MG63 (cell line): ENCODE results near the gene PLAAT1. TPM values are rescaled to one million over a fixed set of nuclear protein-coding genes. Genes with fewer than 3 reads are reported as not detected.

ENCODE experiments used
- DNase-seq: peaks from one replicate; pipeline ENCODE4 v3.0.0-alpha.2; 2020
- H3K27me3 ChIP-seq: fragments of 250-450 bp; sonication (Bioruptor Pico); 2 replicates; pipeline ENCODE4 v1.5.1; 2020; ENCODE audit warnings: mild to moderate bottlenecking, moderate library complexity
- H3K36me3 ChIP-seq: fragments of 250-450 bp; sonication (Bioruptor Pico); 2 replicates; pipeline ENCODE4 v1.5.1; 2020; ENCODE audit warnings: mild to moderate bottlenecking, moderate library complexity
- H3K4me3 ChIP-seq: fragments of 250-450 bp; sonication (Bioruptor Pico); 2 replicates; pipeline ENCODE4 v1.5.1; 2020; ENCODE audit warnings: mild to moderate bottlenecking, moderate library complexity
- H3K9me3 ChIP-seq: fragments of 250-450 bp; sonication (Bioruptor Pico); 2 replicates; pipeline ENCODE4 v1.5.1; 2020; ENCODE audit warnings: mild to moderate bottlenecking, moderate library complexity
- total RNA-seq: library from RNA; depleted of rRNA; stranded (reverse); fragments of >200 nt; shearing (Covaris generic); gene quantifications from 2 replicates; pipeline ENCODE4 v1.2.3, GENCODE V29; 2014; ENCODE audit warnings: low replicate concordance; rRNA removed

PLAAT1 gene
- total RNA-seq, 1 experiment from 2014 or later = 16.7 TPM

- H3K9me3 ChIP-seq = no peaks in the 10 kb centered on the region
- DNase-seq = no peak
- 0 out of 2 replicates have a peak, but pooled peaks cover 2% of the 10 kb centered on the region for H3K27me3 ChIP-seq
- no peaks in the 10 kb centered on the region for H3K36me3 ChIP-seq
- H3K4me3 ChIP-seq = no peak overlapping the region
These were observed 70.1 kb downstream of the PLAAT1 start for GRCh38 chr3:193310914-193311723.

GRCh38 chr3:193313061-193313958 lies 72.3 kb downstream of the PLAAT1 start:
- H3K27me3 ChIP-seq = no peaks in the 10 kb centered on the region
- no peak for DNase-seq
- H3K9me3 ChIP-seq = no peaks in the 10 kb centered on the region
- H3K36me3 ChIP-seq = no peaks in the 10 kb centered on the region
- H3K4me3 ChIP-seq = no peak overlapping the region

GRCh38 chr3:193314161-193314560 lies 73.1 kb downstream of the PLAAT1 start:
- H3K4me3 ChIP-seq = no peak overlapping the region
- H3K36me3 ChIP-seq = no peaks in the 10 kb centered on the region
- no peaks in the 10 kb centered on the region for H3K9me3 ChIP-seq
- no peak for DNase-seq
- no peaks in the 10 kb centered on the region for H3K27me3 ChIP-seq

- H3K9me3 ChIP-seq = no peaks in the 10 kb centered on the region
- H3K4me3 ChIP-seq = no peak overlapping the region
These were observed 76.8 kb downstream of the PLAAT1 start for GRCh38 chr3:193317682-193318300.

More at GRCh38 chr3:193317682-193318300, 76.8 kb downstream of the PLAAT1 start:
- Histone ChIP-seq H3K27me3 (no peaks in the 10 kb centered on the region), H3K36me3 (no peaks in the 10 kb centered on the region)
- DNase-seq = no peak

Other genes with a start within 250 kb of the PLAAT1 start
- gene ATP13A5, start 137.5 kb downstream of the PLAAT1 start, total RNA-seq = not detected in 2 replicates